ENCODE results near the gene PSD2.

The PSD2 gene

DNA sequence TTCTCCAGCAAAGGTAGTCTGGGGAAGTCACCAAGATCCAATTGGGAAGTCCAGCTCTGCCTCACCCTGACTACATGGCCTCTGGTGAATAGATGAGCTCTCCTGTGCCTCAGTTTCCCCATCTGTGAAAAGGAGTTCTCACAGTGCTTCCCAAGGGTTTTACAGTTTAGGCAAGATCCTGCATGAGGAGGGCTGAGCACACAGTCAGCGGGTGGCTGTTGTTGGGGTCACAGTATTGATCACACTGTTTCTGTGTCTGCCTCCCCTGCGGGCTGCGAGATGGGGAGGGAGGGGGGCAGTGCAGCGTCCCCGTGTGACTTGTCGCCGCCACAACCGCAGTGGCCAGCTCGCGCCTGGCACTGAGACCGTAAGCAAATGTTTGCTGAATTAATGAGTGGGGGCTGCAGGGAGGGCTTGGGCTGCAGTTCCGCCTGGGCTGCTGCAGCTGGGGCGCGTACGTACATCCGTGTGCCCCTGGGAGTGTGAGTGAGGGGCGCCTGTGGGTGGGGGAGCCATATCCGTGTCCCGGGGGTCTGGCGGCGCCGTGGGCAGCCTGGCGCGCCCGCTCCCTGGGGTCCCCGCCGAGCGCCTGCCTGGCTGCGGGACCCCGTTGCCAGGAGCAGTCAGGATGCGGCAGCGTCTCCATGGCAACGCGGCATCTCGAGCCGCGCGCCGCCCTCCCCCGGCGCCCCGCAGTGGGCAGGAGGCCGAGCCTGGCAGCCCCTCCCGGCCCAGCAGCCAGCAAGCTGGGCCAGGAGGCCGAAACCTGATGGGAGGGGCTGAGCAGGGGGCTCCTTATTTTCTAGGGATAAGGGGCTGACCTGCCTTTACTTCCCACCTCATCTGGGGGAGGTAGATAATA lies 31.4 kb upstream of the PSD2 start:
- DNase-seq (ENCODE audit: low read depth), result no peak

DNA sequence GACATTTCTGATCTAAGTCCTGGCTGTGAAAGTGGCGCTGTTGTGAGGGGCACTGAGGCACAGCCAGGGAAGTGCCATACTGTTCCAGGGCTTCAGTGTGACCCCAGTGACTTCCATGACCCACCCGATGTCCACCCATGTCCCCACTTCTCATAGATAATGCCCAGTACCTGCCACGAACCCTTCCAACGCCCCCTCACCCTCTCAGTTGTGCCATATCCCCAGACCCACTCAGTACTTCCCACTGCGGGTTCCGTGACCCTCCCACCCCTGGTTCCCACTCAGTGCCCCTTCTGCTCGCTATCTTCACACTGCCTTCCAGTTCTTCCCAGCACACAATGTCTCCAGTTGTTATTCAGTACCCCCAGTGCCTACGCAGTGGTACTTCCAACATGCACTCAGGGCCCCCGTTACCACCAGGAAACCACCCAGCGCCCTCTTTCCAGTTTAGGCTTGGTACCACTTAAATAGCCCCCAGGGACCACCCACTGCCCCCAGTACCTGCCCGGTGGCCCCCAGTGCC lies 30.7 kb upstream of the PSD2 start:
- no peak for DNase-seq (ENCODE audit: low read depth)

DNA sequence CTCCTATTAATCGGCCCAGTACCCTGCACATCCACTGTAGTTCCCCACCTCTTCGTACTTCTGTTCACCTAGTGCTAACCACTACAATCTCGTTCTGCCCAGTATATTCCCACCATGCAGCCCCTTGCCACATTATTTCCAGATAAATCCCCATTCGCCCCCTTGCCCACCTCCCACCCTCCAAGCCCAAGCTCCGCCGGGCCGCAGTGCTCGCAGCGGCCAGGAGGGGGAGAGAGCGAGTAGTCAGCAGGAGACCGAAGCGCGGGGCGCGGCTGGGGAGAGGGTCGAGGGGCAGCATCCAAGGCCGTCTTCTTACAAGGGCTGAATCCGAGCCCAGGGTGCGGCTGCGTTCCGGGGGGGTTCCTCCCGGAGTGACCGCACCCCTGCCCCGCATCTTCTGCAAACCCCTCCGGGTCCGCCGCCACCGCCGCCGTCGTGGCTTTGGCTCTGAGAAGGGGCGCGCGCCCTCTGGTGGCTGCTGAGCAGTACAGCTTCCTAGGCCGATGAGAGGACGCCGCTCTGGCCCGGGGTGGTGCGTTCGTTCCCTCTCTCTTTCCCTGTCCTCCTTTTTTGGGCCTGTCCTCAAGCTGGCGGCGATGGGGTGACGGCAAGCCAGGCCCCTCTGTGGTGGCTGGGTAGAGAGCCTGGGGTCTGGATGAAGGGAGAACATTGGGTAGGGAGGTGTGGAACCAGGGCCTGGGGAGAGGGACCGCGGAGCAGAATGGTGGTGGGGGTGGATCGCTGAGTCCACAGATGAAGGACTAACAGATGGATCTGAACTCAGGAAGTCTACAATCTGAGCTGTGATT lies 30.0 kb upstream of the PSD2 start:
- peak; percentile 76 for DNase-seq (ENCODE audit: low read depth)

DNA sequence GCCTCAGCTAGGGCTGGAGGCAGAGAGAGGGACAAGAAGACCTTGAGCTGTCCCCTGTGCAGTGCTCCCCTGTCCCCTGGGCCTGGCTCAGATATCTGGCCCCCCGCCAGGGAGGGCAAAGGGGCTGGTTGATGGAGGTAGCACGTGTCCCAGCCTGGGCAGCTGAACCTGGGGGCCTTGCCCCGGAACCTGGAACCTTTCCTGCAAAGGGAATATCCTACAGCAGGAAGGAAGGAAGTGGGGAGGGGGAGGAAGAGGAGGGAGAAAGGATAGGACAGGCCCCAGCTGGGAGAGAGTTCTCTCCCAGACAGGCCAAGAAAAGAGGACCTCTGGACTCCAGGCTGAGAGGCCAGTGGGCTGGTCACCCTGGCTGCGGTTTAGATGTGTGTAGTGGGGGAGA lies 27.6 kb upstream of the PSD2 start:
- DNase-seq (ENCODE audit: low read depth), result no peak

DNA sequence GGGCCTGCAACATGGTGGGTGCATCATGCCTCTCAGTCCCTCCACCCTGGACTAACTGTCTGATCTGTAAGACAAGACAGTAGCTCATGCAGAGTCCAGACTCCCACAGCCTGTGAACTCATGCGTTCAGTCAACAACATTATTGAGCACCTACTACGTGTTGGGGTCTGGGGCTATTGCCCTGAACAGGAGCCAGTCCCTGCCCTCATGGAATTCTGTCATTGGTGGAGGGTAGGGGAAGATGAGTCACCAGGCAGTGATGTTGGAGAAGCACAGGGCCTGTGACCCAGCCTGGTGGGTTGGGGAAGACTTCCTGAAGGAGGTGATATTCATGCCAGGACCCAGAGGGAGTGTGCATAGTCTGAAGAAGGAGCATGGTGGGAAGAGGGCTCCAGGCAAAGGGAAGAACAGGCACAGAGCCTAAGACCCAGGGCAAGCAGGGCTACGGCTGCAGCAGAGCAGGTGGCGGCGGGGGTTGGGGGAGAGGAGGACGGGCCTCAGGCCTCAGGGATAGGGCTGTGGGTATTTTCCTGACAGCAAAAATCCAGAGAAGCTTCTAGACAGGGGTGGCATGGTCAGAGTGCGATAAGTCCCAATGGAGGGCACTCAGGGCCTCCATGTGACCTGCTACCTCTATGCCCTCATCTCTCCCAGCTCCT lies 26.7 kb upstream of the PSD2 start:
- DNase-seq (ENCODE audit: low read depth), result no peak

DNA sequence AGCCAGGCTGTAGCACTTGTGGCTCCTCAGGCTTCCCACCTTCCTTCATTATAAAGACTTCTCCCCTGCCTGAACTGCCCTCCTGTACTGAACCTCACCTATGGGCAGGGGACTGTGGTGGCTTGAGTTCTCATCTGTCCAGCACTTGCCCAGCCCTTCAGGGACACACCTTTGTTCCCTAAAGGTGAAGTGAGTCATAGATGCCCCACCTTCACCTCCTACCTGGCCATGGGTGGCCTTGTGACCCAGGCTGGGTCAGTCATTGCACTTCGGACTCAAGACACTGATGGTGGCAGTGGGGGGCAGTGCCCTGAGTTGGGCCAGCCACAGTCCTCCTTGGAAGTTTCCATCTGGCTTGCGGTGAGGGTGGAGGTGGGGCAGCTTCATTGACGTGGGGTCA lies 26.1 kb upstream of the PSD2 start:
- DNase-seq (ENCODE audit: low read depth), result no peak

DNA sequence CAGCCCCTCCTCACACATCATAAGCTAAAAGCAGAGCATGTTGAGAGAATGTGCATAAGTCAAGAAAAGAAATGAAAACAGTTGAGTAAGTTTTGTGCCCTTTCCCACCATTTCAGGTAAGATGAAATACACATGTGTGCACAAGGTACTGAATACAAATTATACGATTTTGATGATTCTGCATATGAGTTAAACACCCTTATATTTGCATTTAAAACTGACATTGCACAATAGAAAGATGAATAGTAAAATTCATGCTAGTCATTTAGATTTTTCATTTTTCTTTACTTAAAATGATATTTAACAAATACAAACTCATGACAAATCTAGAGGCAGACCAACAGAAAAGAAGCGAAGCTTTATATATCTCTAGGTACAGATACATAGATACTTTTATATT lies 24.9 kb upstream of the PSD2 start:
- no peak for DNase-seq (ENCODE audit: low read depth)

DNA sequence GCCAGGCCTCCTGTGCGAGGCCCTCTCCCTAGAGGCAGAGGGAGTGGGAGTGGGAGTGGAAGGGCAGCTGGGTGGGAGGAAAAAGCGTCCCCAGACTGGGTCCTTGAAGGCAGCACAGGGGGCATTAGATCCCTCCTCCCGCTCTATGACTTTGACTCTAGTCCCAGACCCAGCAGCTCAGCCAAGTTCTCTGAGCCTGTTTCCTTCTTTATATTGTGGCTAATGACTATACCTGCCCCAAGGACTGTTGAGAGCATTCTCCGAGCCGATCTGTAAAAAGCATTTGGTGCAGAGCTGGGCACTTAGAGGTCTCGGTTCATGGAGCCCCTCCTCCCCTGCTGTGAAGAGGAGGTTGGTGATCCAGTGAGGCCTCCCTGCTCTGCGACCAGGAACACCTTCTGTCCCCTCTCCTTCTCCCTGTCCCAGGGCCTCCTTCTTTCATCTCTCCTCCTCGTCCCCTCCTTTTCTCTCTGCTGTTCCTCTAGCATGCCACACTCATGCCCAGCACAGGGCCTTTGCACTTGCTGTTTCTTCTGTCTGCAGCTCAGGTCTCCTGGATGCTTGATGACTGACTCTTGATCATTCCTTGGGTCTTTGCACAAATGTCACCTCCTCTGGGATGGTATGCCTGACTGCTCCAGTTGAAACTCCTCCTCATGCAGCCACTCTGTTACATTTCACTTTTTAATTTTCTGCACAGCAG lies 23.4 kb upstream of the PSD2 start:
- no peak for DNase-seq (ENCODE audit: low read depth)

DNA sequence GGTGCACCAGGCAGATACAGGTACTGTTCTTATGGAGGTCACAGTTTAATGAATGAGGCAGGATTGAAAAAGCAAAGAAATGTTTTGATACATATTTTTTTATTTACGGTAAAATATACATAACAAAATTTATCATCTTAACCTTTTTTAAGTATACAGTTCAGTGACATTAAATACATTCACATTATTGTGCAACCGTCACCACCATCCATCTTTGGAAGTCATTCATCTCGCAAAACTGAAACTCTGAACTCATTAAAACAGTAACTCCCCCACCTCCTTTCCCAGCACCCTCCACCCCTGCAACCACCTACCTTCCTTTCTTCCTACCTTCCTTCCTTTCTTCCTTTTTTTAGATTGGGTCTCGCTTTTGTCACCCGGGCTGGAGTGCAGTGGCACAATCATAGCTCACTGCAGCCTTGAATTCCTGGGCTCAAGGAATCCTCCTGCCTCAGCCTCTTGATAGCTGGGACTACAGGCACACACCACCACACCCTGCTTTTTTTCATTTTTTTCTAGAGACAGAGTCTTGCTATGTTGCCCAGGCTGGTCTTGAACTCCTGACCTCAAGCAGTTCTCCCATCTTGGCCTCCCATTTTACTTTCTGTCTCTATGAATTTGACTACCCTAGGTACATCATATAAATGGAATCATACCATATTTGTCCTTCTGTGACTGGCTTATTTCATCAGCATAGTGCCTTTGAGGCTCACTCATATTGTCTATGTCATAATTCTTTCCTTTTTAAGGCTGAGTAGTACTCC lies 22.5 kb upstream of the PSD2 start:
- DNase-seq (ENCODE audit: low read depth), result no peak

DNA sequence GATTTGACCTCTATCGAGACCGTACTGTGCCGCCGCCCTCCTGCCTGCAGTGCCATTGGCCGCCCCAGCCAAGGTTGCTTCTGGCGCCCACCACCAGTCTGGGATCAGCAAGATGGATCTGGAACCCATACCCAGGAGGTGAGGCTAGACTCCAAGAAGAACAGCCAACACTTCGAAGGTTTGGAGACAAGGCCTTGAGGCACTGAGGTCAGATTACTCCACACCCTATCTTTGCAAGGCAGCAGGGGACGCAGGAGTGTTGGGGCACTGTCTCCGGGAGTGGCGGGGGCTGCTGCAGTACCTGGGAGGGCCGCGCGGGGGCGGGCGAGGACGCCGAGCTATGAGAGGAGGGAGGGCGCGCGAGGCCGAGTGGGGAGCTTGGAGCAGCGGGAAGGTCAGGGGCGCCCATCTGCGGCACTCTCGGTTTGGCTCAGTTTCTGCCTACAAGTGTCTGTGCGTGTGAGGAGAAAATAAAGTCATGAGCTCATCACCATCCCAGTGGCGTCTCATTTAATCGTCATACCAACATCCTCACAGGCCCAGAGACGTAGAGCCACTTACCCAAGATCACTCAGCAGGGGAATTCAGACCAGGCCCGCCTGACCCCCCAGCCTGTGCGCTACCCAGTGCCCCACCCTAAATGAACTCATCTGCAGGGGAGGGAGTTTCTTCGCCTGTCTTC lies 20.5 kb upstream of the PSD2 start:
- peak; percentile 73 for DNase-seq (ENCODE audit: low read depth)

DNA sequence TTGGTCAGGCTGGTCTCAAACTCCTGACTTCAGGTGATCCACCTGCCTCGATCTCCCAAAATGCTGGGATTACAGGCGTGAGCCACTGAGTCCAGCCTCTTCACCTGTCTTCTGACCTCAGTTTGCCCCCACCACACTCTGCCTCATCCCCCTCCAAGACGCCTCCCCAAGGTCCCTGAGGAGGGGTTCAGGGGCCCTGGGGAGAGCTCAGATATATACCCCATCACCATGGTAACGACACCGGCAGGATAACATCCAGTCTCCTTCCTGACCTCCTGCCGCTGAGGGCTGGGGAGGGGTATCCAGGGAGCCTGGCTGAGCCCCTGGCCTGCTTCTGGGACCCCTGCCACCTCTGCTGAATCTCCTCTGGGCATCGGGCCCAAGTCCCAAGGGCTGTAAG lies 19.7 kb upstream of the PSD2 start:
- DNase-seq (ENCODE audit: low read depth), result no peak

DNA sequence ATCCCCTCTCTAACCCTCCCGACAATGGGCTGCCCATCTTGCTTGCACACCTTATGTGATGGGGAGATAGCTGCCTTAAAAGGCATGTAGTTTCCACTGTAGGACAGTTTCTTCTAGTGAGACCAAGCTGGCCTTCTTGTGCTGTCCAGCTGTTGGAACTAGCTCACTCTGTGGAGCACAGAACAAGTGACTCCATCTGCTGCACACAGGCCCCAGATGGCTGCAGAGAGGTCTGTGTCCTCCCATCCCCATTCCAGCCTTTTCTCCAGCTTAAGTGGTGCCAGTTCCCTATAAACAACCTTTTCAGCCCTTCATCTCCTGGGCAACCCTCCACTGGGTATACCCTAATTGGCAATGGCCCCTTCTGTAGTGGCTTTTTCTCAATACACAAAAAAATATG lies 18.7 kb upstream of the PSD2 start:
- no peak for DNase-seq (ENCODE audit: low read depth)

DNA sequence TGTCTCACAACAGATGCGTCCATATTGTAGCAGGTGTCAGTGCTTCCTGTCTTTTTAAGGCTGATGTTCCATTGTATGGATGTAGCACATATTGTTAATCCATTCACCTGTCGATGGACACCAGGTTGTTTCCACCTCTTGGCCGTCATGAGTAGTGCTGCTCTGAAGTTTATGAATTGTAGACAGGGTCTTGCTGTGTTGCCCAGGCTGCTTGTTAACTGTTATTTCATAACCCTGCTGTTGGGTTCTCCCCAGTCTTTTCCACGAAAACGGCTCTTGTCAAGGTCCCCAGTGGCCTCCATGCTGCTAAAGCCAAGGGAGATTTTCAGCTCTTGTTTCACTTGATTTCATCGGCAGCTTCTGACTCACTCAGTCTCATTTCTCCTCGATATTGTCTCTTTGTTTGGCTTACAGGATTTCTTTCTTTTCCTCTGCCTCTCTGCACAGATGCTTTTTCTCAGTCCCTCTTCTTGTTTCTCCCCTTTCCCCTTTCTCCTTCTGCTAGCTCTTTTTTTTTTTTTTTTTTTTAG lies 12.1 kb upstream of the PSD2 start:
- DNase-seq (ENCODE audit: low read depth), result no peak

DNA sequence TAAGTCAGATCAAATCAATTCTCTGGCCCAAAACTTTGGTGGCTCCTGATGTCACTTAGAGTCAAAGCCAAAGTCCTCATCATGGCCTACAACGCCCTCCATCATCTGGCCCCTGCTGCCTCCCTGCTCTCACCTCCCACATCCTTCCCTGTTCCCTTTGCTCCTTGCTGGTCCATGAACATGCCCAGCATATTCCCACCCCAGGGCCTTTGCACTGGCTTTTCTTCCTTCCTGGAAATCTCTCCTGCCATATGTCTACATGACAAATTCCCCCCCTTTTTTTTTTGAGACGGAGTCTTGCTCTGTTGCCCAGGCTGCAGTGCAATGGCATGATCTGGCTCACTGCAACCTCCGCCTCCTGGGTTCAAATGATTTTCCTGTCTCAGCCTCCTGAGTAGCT lies 11.1 kb upstream of the PSD2 start:
- no peak for DNase-seq (ENCODE audit: low read depth)

DNA sequence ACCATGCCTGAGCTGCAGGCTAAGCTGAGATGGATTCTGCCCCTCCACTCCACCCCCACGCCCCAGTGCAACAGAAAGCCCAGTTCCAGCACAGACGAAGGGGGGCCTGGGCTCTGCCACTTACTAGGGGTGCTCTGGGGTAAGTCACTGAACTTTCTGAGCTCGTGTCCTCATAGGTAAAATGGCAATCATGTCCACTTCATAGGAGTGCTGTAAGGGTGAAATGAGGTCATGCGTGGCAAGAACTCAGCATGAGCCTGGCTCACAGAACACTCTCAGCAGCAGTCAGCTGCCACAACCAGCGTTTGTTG lies 8.4 kb upstream of the PSD2 start:
- DNase-seq (ENCODE audit: low read depth), result no peak

DNA sequence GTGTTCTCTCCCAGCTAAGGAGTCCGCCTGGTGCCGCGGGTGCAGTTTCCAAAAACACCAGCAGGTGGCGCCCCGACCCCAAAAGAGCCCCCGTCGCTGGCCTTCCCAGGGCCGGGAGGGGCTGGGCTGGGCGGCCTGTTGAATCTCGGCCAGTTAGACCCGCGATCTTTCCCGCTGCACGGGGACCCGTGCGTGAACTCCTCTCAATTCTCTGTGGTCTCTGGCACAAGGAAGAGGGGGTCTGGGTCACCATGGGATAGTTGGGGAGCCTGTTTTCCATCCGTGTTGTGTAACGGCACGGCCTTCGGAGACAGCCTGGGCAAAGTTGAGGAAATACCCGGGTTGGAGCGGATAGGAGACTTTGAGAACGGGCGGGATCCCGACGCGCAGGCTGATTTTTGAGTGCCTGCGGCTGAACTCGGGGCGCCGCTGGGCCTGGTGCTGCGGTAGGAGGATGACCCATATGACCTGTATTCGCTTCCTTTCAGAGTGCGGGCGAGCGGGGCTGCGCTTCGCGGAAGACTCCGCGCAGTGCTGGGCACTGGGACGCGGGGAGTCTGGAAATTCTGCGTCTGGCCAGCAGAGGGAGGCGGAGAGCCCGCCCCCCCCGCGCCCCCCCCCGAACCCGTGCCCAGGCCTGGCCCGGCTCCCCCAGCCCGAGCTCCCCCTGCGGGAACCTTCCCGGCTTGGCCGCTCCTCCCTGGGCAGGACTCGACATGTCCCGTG lies 7.9 kb upstream of the PSD2 start:
- peak; percentile 83 for DNase-seq (ENCODE audit: low read depth)

DNA sequence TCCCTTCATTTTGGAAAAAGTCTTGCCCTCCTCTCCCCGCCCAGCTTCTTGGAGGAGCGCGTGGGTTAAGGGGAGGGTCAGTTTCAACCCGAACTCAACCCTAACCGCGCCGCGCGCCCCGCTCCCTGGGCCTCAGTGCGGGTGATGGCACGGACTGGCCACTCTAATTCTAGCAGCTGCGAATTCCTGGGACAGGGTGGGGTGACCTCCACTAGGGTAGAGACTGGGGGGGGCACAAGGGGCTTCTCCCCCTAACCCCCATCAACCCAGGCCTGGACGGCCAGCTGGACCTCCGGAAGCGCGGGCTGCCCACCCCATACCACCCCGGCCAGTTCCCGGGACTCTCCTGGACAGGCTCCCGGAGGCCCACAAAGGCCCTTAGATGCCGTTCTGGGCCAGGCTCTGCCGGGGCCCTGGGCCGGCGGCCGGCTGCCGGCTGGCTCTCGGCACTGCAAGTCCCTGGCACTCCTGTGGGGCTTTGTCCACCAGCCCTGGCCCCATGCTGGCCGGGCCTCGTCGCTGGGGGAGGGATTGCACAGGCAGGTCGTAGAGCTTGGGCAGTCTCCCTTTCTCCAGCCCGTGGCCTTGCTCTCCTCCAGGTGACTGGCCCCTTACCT lies 7.2 kb upstream of the PSD2 start:
- no peak for DNase-seq (ENCODE audit: low read depth)

DNA sequence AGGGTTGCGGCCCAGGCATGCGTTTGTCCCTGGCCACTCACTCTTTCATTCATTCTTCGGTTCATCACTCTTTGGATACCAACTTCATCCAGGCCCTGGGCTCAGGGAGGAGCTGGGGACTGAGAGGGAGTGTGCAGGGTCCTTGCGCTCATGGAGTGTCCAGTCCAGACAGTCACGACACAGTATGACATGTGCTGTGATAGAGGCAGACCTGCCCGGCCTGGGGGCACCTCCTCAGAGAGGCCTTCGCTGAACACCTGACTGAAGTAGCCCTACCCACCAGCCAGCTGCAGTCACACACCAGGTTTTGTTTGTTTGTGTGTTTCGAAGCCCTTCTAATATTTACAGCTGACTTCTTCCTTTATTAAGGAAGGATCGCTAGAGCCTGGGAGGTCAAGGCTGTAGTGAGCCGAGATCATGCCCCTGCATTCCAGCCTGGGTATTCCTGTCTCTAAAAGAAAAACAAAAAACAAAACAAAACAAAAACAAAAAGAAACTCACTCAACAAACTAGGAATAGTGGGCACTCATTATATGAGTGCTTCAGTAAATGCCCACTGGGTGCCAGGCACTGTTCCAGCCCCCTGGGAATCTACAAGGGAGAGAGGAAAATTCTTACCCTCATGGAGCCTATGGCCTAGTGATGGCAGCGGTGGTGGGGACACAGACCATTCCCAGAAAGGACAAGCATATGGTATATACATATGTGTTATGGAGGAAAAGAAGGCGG lies 6.3 kb upstream of the PSD2 start:
- DNase-seq (ENCODE audit: low read depth), result no peak

DNA sequence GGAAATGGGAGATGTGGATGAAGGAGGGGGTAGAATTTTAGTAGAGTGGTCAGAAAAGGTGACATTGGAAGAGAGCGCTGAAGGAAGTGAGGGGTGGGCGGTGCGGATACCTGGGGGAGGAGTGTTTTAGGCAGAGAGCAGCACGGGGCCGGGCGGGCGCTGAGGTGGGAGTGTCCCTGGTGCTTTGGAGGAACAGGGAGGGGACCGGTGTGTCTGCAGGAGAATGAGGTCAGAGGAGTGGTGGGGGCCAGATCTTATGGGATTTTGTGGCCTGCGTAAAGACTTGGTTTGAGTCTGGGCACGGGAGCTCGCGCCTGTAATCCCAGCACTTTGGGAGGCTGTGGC lies 5.8 kb upstream of the PSD2 start:
- DNase-seq (ENCODE audit: low read depth), result no peak
